DND-41 (cell line): ENCODE measurements around the gene RUFY2.

Experiments used
- ATAC-seq: fragments of 200-7000 bp; cut with Tn5 transposase; 3 replicates; pipeline ENCODE4 v1.9.1; 2021; ENCODE audit warnings: low read depth; ENCODE audit not compliant: insufficient read depth
- DNase-seq: peaks from one replicate; pipeline ENCODE4 v3.0.0-alpha.2; 2020
- H2AFZ ChIP-seq: 2 replicates; pipeline ENCODE4 v1.6.0; 2012; ENCODE audit warnings: low read depth, low read length
- H3K27ac ChIP-seq: 2 replicates; pipeline ENCODE4 v1.5.1; 2012; ENCODE audit warnings: low read length, inconsistent platforms
- H3K27me3 ChIP-seq: fragments of 200-600 bp; sonication (generic); 2 replicates; pipeline ENCODE4 v1.6.0; 2012; ENCODE audit warnings: low read length, mild to moderate bottlenecking, inconsistent platforms; ENCODE audit not compliant: insufficient read depth, poor library complexity
- H3K36me3 ChIP-seq: 2 replicates; pipeline ENCODE4 v1.5.1; 2012; ENCODE audit warnings: low read length, inconsistent platforms; ENCODE audit not compliant: insufficient read depth
- H3K4me1 ChIP-seq: 2 replicates; pipeline ENCODE4 v1.5.1; 2012; ENCODE audit warnings: mild to moderate bottlenecking, low read length; ENCODE audit not compliant: insufficient read depth
- H3K4me2 ChIP-seq: 2 replicates; pipeline ENCODE4 v1.6.0; 2012; ENCODE audit warnings: mild to moderate bottlenecking, moderate library complexity, low read length, inconsistent platforms; ENCODE audit not compliant: insufficient read depth
- H3K4me3 ChIP-seq, 2 experiments: fragments of 200-600 bp in 1 of 2; shearing (Covaris generic) in 1 of 2; 2 replicates each; pipeline ENCODE4 v1.5.1; 2012 to 2016; ENCODE audit warnings: inconsistent platforms in 2 of 2, low read length in 2 of 2, mild to moderate bottlenecking in 2 of 2, low read depth in 1 of 2, moderate library complexity in 1 of 2
- H3K79me2 ChIP-seq: 2 replicates; pipeline ENCODE4 v1.6.0; 2012; ENCODE audit warnings: low read length, inconsistent platforms; ENCODE audit not compliant: insufficient read depth
- H3K9ac ChIP-seq: 2 replicates; pipeline ENCODE4 v1.6.0; 2012; ENCODE audit warnings: low read depth, mild to moderate bottlenecking, inconsistent platforms, low read length, moderate library complexity
- H3K9me3 ChIP-seq: 2 replicates; pipeline ENCODE4 v1.5.1; 2012; ENCODE audit warnings: low read length, moderate library complexity, mild to moderate bottlenecking, inconsistent platforms; ENCODE audit not compliant: insufficient read depth, severe bottlenecking
- H4K20me1 ChIP-seq: 2 replicates; pipeline ENCODE4 v1.6.0; 2012; ENCODE audit warnings: low read length; ENCODE audit not compliant: insufficient read depth
- EZH2 ChIP-seq: IDR thresholded peaks from 3 replicates; pipeline ENCODE4 v1.6.1; 2012; ENCODE audit warnings: borderline replicate concordance, low read depth, mild to moderate bottlenecking, moderate library complexity, low read length, inconsistent platforms; ENCODE audit not compliant: severe bottlenecking
- TF ChIP-seq, protein P1 (sequence below): IDR thresholded peaks from 2 replicates; pipeline ENCODE4 v1.5.1; 2012; ENCODE audit warnings: borderline replicate concordance, low read length, moderate library complexity, mild to moderate bottlenecking; ENCODE audit not compliant: poor library complexity, severe bottlenecking; ENCODE audit errors: extremely low read depth

Gene RUFY2

DNA sequence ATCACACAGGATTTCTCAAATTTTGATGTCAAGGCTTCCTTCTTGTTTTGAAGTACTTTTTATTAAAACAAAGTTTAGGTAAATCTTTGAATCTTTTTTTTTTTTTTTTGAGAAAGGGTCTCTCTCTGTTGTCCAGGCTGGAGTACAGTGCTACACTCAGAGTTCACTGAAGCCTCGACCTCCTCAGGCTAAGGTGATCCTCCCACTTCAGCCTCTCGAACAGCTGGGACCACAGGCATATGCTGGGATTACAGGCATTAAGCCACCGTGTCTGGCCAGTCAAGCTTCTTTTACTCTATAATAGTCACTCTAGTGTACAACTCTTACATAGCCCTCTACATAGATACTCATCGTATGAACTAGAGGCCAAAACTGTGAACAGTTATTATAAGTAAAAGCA is 3.4 kb downstream of the RUFY2 start:
- Histone ChIP-seq H4K20me1 (no peaks in the 10 kb centered on the region; the same call in 1 of the 2 replicates), H3K36me3 (peaks cover 29% of the 10 kb centered on the region), H2AFZ (no peak overlapping the region), H3K9me3 (no peaks in the 10 kb centered on the region), H3K27me3 (no peaks in the 10 kb centered on the region), H3K27ac (no peak overlapping the region), H3K79me2 (peaks cover 53% of the 10 kb centered on the region), H3K9ac (no peak overlapping the region), H3K4me3 (no peak overlapping the region), H3K4me1 (peaks cover 24% of the 10 kb centered on the region), H3K4me2 (no peak overlapping the region)
- ATAC-seq (no peak), DNase-seq (no peak)
- TF ChIP-seq, protein P1, sequence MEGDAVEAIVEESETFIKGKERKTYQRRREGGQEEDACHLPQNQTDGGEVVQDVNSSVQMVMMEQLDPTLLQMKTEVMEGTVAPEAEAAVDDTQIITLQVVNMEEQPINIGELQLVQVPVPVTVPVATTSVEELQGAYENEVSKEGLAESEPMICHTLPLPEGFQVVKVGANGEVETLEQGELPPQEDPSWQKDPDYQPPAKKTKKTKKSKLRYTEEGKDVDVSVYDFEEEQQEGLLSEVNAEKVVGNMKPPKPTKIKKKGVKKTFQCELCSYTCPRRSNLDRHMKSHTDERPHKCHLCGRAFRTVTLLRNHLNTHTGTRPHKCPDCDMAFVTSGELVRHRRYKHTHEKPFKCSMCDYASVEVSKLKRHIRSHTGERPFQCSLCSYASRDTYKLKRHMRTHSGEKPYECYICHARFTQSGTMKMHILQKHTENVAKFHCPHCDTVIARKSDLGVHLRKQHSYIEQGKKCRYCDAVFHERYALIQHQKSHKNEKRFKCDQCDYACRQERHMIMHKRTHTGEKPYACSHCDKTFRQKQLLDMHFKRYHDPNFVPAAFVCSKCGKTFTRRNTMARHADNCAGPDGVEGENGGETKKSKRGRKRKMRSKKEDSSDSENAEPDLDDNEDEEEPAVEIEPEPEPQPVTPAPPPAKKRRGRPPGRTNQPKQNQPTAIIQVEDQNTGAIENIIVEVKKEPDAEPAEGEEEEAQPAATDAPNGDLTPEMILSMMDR = no peak

DNA sequence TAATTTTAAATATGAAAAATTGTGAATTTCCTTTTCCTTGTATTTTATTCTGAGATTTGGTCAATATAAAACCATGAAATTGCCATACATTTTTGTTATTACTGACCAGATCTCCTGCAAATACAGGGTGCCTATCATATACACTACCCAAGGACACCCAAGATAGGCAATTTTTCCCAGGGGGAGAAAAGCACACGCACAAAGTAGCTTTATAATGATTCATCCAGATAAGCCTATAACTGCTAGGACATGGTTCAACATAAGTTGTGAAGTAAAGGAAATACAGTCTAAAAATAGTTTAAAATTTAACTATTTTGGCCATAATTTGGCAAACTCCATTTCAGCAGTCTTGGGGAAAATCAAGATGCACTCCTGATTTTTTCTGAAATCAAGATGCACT is 4.8 kb downstream of the RUFY2 start:
- TF ChIP-seq, protein P1 = no peak
- TF ChIP-seq EZH2 = no peak
- Histone ChIP-seq H3K4me2 (no peak overlapping the region), H2AFZ (no peak overlapping the region), H3K27me3 (no peaks in the 10 kb centered on the region), H3K36me3 (peaks cover 33% of the 10 kb centered on the region), H3K27ac (no peak overlapping the region), H3K4me1 (peaks cover 18% of the 10 kb centered on the region), H3K79me2 (peaks cover 58% of the 10 kb centered on the region), H3K9ac (no peak overlapping the region), H4K20me1 (no peaks in the 10 kb centered on the region; the same call in 1 of the 2 replicates), H3K9me3 (no peaks in the 10 kb centered on the region), H3K4me3 (no peak overlapping the region)
- no peak for ATAC-seq
- DNase-seq = no peak

DNA sequence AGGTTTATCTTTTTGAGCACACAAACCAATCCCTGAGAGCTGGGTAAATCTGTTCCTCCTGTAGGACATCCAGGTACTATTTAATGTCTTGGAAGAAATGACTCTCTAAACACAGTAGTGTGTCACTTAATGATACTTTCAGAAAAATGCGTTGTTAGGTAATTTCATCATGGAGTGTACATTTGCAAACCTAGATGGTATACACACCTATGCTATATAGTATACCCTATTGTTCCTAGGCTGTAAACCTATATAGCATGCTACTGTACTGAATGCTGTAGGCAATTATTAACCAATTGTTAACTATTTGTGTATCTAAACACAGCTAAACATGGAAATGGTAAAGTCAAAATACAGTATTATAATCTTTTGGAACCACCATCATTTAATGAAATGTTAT is 10.1 kb downstream of the RUFY2 start:
- H3K36me3 ChIP-seq = peaks cover 63% of the 10 kb centered on the region
- H3K27ac ChIP-seq = no peak overlapping the region
- H3K4me1 ChIP-seq = no peaks in the 10 kb centered on the region
- TF ChIP-seq, protein P1 = no peak
- no peak for TF ChIP-seq EZH2
- H2AFZ ChIP-seq = no peak overlapping the region
- H3K9me3 ChIP-seq = no peaks in the 10 kb centered on the region
- H3K4me2 ChIP-seq = no peak overlapping the region
- no peak for DNase-seq
- H3K27me3 ChIP-seq = no peaks in the 10 kb centered on the region
- no peaks in the 10 kb centered on the region for H4K20me1 ChIP-seq
- ATAC-seq = no peak
- peaks cover 16% of the 10 kb centered on the region for H3K79me2 ChIP-seq
- H3K4me3 ChIP-seq = no peak overlapping the region
- no peak overlapping the region for H3K9ac ChIP-seq

DNA sequence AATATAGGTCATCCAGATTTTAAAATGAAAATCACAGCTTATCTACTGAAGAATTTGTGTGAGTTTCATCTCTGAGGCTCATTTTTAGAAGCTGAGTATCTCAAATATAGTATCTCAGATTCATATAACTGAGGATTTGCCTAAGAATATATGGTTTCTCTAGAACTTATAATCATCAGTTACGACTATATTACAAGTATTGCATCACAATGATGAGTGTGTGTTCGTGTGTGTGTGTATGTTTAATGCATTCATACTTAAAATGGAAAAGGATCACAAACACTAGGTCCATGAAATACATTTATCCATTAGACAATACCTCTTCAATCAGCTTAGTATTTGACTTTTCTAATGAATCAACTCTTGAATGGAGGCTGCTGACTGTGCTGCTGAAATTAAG is 21.3 kb downstream of the RUFY2 start:
- Histone ChIP-seq H3K4me1 (no peaks in the 10 kb centered on the region), H3K79me2 (no peaks in the 10 kb centered on the region), H3K27ac (no peak overlapping the region), H2AFZ (no peak overlapping the region), H3K9ac (no peak overlapping the region), H3K36me3 (peaks cover 61% of the 10 kb centered on the region), H3K9me3 (no peaks in the 10 kb centered on the region), H3K4me2 (no peak overlapping the region), H3K27me3 (no peaks in the 10 kb centered on the region), H3K4me3 (no peak overlapping the region), H4K20me1 (no peaks in the 10 kb centered on the region)
- no peak for ATAC-seq
- TF ChIP-seq EZH2 = no peak
- TF ChIP-seq, protein P1 = no peak
- DNase-seq = no peak
